Skin epidermis (tissue), 12 donors: Measurements from ENCODE around the gene PCDHGA7.
"Not testable (repeated sequence)": the region's sequence is repeated elsewhere in the genome, so short reads cannot be mapped to it uniquely, and the experiment has no call there.

Source experiments
- H3K27ac ChIP-seq, 21 experiments: fragments of 200-600 bp; sonication (generic) in 11 of 21; one replicate each; pipeline ENCODE4 v1.5.0; 2020; ENCODE audit warnings: mild to moderate bottlenecking in 3 of 21, inconsistent platforms in 2 of 21, moderate library complexity in 2 of 21
- H3K4me3 ChIP-seq, 7 experiments: fragments of 200-600 bp; sonication (generic) in 2 of 7; one replicate each; pipeline ENCODE4 v1.5.0; 2020; ENCODE audit warnings: inconsistent platforms in 2 of 7, mild to moderate bottlenecking in 2 of 7, moderate library complexity in 1 of 7

PCDHGA7 gene

GRCh38 chr5:141382469-141383294 lies at the start of gene PCDHGA7:
Gene PCDHGA7 (plus strand): TSS chr5:141382742. CDS start chr5:141382900, 158 bp downstream.
- Histone ChIP-seq H3K27ac (no peak within 1 kb of the TSS), H3K4me3 (peak within 1 kb of the TSS in 4 of 7 experiments; percentile 10 to 30 (median 14))

GRCh38 chr5:141338538-141339306 lies 43.8 kb upstream of the PCDHGA7 start, which contains the start of gene PCDHGA2:
Gene PCDHGA2 (plus strand): TSS chr5:141338760.
- peak within 1 kb of the TSS in 1 of 7 experiments; percentile 25 for H3K4me3 ChIP-seq
- no peak within 1 kb of the TSS for H3K27ac ChIP-seq

GRCh38 chr5:141340781-141341354 lies 41.7 kb upstream of the PCDHGA7 start:
- H3K4me3 ChIP-seq, H3K27ac ChIP-seq: not testable (repeated sequence)

GRCh38 chr5:141342773-141343172 lies 39.8 kb upstream of the PCDHGA7 start:
- H3K4me3 ChIP-seq = no peak overlapping the region
- H3K27ac ChIP-seq = no peak overlapping the region

- Histone ChIP-seq H3K27ac (no peak within 1 kb of the TSS), H3K4me3 (no peak within 1 kb of the TSS)
These were observed 39.1 kb upstream of the PCDHGA7 start, which contains the start of gene PCDHGA3 for GRCh38 chr5:141343242-141343952. Gene PCDHGA3 (plus strand): TSS chr5:141343829. CDS start chr5:141344034, 205 bp downstream.

GRCh38 chr5:141343953-141344463 lies 38.5 kb upstream of the PCDHGA7 start:
- H3K4me3 ChIP-seq = no peak overlapping the region
- H3K27ac ChIP-seq = no peak overlapping the region

GRCh38 chr5:141345327-141345726 lies 37.2 kb upstream of the PCDHGA7 start:
- H3K4me3 ChIP-seq = no peak overlapping the region
- no peak overlapping the region for H3K27ac ChIP-seq

- H3K27ac ChIP-seq, H3K4me3 ChIP-seq: not testable (repeated sequence)
These were observed 36.5 kb upstream of the PCDHGA7 start for GRCh38 chr5:141346017-141346416.

GRCh38 chr5:141349917-141350619 lies 32.5 kb upstream of the PCDHGA7 start, which contains the start of gene PCDHGB1:
Gene PCDHGB1 (plus strand): TSS chr5:141350099. CDS start chr5:141350261, 162 bp downstream.
- Histone ChIP-seq H3K4me3 (no peak within 1 kb of the TSS), H3K27ac (no peak within 1 kb of the TSS)

GRCh38 chr5:141351591-141351990 lies 31.0 kb upstream of the PCDHGA7 start:
- Histone ChIP-seq H3K4me3 (no peak overlapping the region), H3K27ac (no peak overlapping the region)

- Histone ChIP-seq H3K27ac (no peak within 1 kb of the TSS), H3K4me3 (no peak within 1 kb of the TSS)
These were observed 27.6 kb upstream of the PCDHGA7 start, which contains the start of gene PCDHGA4 for GRCh38 chr5:141354900-141355469. Gene PCDHGA4 (plus strand): TSS chr5:141355021. CDS start chr5:141355108, 87 bp downstream.

GRCh38 chr5:141355641-141356040 lies 26.9 kb upstream of the PCDHGA7 start:
- H3K4me3 ChIP-seq = no peak overlapping the region
- H3K27ac ChIP-seq = no peak overlapping the region

GRCh38 chr5:141356133-141356532 lies 26.4 kb upstream of the PCDHGA7 start:
- H3K27ac ChIP-seq = no peak overlapping the region
- H3K4me3 ChIP-seq = no peak overlapping the region

- Histone ChIP-seq H3K27ac (no peak overlapping the region), H3K4me3 (no peak overlapping the region)
These were observed 25.6 kb upstream of the PCDHGA7 start for GRCh38 chr5:141356950-141357349.

GRCh38 chr5:141359790-141360426 lies 22.6 kb upstream of the PCDHGA7 start, which contains the start of gene PCDHGB2:
Gene PCDHGB2 (plus strand): TSS chr5:141359994. CDS start chr5:141360136, 142 bp downstream.
- no peak within 1 kb of the TSS for H3K27ac ChIP-seq
- peak within 1 kb of the TSS in 4 of 7 experiments; percentile 9 to 24 (median 16) for H3K4me3 ChIP-seq

- no peak overlapping the region for H3K27ac ChIP-seq
- no peak overlapping the region for H3K4me3 ChIP-seq
These were observed 21.9 kb upstream of the PCDHGA7 start for GRCh38 chr5:141360685-141361084.

GRCh38 chr5:141362719-141363118 lies 19.8 kb upstream of the PCDHGA7 start:
- H3K27ac ChIP-seq = no peak overlapping the region
- H3K4me3 ChIP-seq = no peak overlapping the region
